AG08396 (cell line): Measurements from ENCODE around the gene FOXO3.
"Not testable (repeated sequence)": the region's sequence is repeated elsewhere in the genome, so short reads cannot be mapped to it uniquely, and the experiment has no call there.

ENCODE experiments used
- DNase-seq: peaks from one replicate; pipeline ENCODE4 v3.0.0; 2012; ENCODE audit warnings: low spot score, mixed read lengths

The FOXO3 gene

GRCh38 chr6:108556250-108556649, 4.5 kb upstream of the FOXO3 start:
- DNase-seq, result no peak

GRCh38 chr6:108556866-108557493, 3.7 kb upstream of the FOXO3 start:
- peak; percentile 50 for DNase-seq

- peak; percentile 81 for DNase-seq
Observed at GRCh38 chr6:108557494-108558371, 3.0 kb upstream of the FOXO3 start.

- DNase-seq, result peak; percentile 91
Observed at GRCh38 chr6:108558372-108559096, 2.2 kb upstream of the FOXO3 start.

- peak; percentile 89 for DNase-seq
Observed at GRCh38 chr6:108559097-108559883, 1.4 kb upstream of the FOXO3 start.

- DNase-seq, result peak; percentile 40
Observed at GRCh38 chr6:108559884-108560462, 744 bp upstream of the FOXO3 start.

GRCh38 chr6:108561309-108561647, 561 bp downstream of the FOXO3 start:
- not testable (repeated sequence) for DNase-seq

- DNase-seq, result no peak
Observed at GRCh38 chr6:108561742-108562502, 1.2 kb downstream of the FOXO3 start.

GRCh38 chr6:108562503-108562993, 1.8 kb downstream of the FOXO3 start:
- peak; percentile 57 for DNase-seq

- no peak for DNase-seq
Observed at GRCh38 chr6:108563292-108563691, 2.6 kb downstream of the FOXO3 start.

GRCh38 chr6:108564178-108564577, 3.5 kb downstream of the FOXO3 start:
- DNase-seq, result peak; percentile 68

- no peak for DNase-seq
Observed at GRCh38 chr6:108565091-108565766, 4.5 kb downstream of the FOXO3 start.

GRCh38 chr6:108565893-108566292, 5.2 kb downstream of the FOXO3 start:
- peak; percentile 47 for DNase-seq

- DNase-seq, result no peak
Observed at GRCh38 chr6:108566406-108566805, 5.7 kb downstream of the FOXO3 start.

GRCh38 chr6:108568101-108568500, 7.4 kb downstream of the FOXO3 start:
- no peak for DNase-seq

GRCh38 chr6:108568551-108569305, 8.0 kb downstream of the FOXO3 start:
- DNase-seq, result no peak

GRCh38 chr6:108570517-108570916, 9.8 kb downstream of the FOXO3 start:
- no peak for DNase-seq

- DNase-seq, result no peak
Observed at GRCh38 chr6:108574457-108575141, 13.9 kb downstream of the FOXO3 start.
